NCI-H1105 treated with DMSO at 0.1 percent for 48 hours (cell line): ENCODE results near the gene TLR3.

Source experiments
- DNase-seq: peaks from one replicate; lab custom pipeline; 2025; lab: John Stamatoyannopoulos, UW

TLR3 gene

DNA sequence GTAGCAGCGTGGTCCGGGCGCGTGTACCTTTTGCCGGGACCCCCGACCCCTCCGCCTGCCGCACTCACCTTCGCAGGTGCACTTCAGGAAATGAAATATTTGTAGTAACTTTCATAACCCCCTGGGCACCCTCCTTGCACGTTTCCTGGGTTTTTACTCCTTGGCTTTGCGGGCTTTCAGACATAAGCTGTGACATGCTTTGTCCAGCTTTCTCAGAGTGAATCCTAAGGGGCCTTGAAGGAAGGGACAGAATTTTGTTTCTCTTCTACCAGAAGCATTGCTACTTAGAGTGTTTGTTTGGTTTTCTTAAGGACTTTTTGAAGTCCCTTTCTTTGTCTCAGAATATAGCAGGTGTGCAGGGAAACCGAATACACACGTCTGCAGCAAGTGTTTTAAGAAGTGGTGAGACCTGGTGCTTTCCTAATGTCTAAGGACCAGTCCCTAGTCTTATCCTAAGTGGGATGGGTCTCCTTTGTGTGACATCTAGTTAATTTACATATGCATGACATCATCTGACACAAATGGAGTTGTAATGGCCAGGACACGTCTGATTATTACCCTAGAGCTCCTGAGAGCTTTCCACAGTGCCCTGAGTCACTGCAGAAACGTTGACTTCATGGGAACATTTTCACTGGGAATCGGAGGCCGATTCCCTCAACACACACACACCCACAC lies 36.8 kb downstream of the TLR3 start:
- peak; percentile 7 for DNase-seq

GRCh38 chr4:186107947-186108346 lies 39.0 kb downstream of the TLR3 start:
- no peak for DNase-seq

GRCh38 chr4:186108391-186108790 lies 39.4 kb downstream of the TLR3 start:
- no peak for DNase-seq

DNA sequence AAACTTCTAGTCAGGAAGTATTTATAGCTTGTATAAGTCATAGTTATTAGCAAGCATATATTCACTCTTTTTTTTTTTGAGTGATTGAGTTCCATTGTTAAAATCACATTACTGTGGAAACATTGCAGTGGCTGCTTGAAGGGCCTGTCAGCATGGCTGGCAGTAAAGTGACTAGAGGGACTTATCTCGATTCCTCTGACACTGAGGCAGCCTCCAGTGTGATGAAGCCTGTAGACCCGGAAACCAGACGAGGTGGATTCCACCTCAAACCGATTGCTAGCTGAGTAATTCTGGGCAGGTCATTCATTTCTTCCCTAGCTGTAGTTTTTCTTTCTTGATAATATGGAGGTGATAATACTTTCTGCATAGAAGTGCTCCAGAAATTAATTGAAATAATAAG lies 40.3 kb downstream of the TLR3 start:
- no peak for DNase-seq

DNA sequence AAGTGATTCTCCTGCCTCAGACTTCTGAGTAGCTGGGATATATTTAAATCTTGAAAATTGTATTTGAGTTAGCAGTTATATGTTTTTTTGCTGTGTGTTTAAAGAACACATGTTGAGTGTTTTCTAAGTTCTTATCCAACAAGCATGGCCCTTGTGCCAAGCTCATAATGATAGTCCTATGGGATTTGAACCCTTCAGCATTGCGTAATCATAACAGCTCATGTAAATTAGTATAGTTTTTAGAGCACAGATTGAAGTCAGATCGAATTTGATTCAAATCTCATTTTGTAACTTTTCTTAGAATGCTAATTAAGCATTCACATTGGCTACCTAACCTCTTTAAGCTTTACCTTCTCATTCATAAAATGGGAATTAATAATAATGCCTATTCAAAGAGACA lies 47.7 kb downstream of the TLR3 start:
- DNase-seq = no peak

DNA sequence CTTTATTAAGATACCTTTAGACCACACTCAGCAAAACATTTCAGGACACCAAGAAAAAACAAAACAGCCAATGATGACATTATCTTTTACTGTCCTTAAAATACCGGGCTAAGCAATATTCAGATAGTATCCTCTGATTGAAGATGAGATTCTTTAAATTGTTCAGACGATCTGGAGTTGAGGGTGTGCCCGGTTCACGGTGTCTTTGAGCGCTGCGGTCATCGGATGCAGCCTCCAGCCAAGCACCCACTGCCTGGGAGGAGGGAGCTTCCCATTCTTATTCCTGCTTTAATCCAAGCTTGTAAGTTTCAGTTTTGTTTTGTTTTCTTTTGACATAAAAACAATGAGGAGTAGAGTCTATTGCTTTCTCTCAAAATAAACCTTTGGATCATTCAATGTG lies 49.6 kb downstream of the TLR3 start:
- no peak for DNase-seq

GRCh38 chr4:186121057-186121456 lies 52.1 kb downstream of the TLR3 start:
- DNase-seq = peak; percentile 39

DNA sequence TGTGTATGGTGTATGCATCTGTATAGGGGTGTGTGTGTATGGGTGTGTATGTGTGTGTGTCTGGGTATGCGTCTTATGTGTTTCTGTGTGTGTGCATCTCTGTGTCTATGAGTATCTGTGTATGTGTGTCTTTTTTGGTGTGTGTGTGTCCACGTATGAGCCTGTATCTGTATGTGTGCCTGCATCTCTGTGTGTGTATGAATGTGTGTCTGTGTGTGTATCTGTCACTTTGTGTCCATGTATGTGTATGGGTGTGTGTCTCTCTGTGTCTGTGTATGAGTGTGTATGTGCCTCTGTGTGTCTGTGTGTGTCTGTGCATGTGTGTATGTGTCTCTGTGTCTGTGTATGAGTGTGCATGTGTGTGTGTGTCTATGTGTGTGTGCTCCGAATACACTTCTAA lies 59.9 kb downstream of the TLR3 start:
- DNase-seq = no peak

- no peak for DNase-seq
These were observed 63.0 kb downstream of the TLR3 start for GRCh38 chr4:186131935-186132334.

DNA sequence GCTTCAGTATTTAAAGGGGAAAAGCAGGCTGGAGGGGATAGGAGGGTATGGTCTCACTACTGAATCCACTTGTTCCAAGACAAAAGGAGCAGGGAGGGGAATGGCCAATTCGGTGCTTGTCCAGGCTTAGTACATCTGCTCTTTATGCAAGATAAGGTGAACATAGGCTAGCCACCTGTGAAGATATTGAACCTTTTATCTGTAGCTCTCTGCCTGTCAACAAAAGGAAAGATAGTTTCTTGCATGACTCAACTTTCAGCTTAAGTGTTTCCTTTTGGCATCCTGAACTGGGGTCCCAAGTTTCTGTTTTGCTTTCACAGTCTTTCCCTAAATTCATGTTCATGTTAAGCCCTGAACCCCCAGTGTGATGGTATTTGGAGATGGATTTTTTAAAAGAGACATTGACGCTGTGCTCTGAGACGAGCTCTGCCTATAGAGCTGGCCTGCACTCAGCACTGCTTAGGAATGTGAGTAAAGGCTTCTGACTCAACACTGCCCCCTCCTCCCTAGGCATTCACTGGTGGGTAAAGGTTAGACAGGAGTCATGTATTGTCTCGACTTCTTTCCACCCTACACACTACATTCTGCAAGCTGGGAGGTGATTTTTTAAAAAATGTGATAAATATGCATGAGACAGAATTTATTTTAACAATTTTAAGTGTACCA lies 63.8 kb downstream of the TLR3 start:
- no peak for DNase-seq

DNA sequence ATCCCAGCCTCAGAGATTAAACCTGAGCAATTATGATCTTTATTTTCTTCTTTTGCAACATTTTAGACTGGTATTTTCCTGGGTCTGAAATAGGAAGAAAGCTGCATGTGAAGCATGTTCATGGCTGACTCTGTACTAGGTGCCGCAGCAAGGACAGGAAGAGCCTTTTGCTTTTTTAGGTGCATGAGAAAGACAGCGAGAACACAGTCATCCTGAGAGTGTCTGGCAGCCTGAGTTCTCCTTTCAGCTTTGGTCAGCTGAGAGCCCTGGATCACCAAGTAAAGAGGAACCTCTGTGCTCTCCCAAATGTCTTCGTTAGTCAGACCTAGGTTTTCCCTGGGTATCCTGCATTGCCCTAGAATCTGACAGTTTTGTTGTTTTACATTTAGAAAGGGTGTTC lies 65.3 kb downstream of the TLR3 start:
- DNase-seq = no peak

DNA sequence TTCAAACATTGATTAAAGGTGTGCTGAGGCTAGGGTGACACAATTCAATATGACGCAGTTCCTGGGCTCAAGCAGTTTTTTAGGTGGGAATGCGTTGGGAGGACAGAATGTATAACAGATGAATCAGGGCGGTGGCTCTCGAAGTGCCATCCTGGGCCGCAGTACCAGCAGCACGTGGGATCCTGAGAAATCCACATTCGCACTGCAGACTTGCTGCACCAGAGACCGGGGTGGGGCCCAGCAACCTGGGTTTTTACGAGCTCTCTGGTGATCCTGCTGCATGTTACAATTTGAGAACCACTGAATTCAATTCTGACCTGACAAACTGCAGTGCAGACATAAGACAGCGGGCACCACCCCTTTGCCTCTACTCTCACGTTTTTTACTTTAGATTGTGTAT lies 65.9 kb downstream of the TLR3 start:
- DNase-seq = no peak

DNA sequence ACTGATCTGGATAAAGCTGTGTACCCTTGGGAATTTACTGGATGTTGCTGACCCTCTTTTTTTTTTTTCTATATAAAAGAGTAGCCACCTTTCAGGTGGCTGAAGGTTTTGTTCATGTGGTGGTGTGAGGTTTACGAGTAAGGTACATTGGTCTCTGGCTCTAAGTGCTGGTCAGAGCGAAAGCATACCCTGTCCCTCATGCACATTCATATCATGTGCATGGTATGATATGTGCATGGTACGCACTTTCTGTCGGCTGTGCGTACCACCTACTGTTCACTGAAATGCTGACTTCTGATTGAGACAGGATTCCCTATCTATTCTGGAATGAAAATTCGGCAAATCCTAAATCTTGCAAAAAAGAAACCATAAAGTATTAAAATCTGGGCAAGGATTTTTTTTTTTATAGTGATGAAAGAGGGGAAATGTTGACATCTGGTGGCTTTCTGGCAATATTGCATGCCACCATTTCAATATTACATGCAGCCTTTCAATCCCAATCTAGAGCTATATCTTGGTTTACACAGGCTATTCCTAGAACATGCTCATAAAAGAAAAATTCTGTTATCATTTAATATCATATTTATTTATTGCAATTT lies 68.3 kb downstream of the TLR3 start:
- DNase-seq = no peak
